Esophagus muscularis mucosa (tissue), 4 donors: Measurements from ENCODE around the gene KRT82.

Experiments
- EP300 ChIP-seq: sonication (generic); formaldehyde crosslinking; IDR thresholded peaks from one replicate; pipeline ENCODE4 v1.6.1; 2017; ENCODE audit warnings: antibody characterized with exemption
- POLR2A ChIP-seq: fragments of 450-650 bp; IDR thresholded peaks from one replicate; pipeline ENCODE4 v1.6.1; 2017; ENCODE audit warnings: antibody characterized with exemption, moderate library complexity, mild to moderate bottlenecking, low read depth
- POLR2AphosphoS5 ChIP-seq, 2 donors: sonication (generic); formaldehyde crosslinking; IDR thresholded peaks; one replicate each; pipeline ENCODE4 v1.6.1; 2017; ENCODE audit warnings: antibody characterized with exemption in 2 of 2
- TF ChIP-seq, protein P1 (sequence below), 3 experiments: fragments of 200-600 bp in 2 of 3; fragments of 450-650 bp in 1 of 3; sonication (generic) in 2 of 3; IDR thresholded peaks; one replicate each; pipeline ENCODE4 v1.5.1; 2017 to 2019; ENCODE audit warnings: antibody characterized with exemption in 3 of 3, mild to moderate bottlenecking in 2 of 3, moderate library complexity in 1 of 3

DNA sequence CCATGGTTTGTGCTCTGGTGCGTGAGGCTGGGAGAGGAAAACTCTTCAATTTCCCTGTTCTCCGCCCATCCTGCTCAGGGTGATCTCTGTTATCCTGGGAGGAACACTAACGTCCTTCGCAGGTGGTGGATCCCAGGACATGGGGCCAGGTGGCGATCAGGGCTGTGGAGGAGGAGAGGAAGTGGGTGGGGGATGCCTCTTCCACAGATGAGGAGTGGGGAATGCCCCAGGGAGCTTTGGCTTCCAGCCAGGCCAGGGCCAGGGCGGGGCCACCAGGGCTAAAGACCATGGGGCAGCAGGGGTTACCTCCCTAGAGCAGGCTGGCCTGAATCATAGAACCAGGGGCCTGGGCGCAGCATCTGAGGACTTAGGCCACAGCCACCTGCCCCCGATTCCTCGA is 31.4 kb upstream of the KRT82 start:
- TF ChIP-seq POLR2A (no peak), EP300 (no peak), POLR2AphosphoS5 (IDR thresholded peaks at IDR 0.05) (no peak)
- TF ChIP-seq, protein P1, sequence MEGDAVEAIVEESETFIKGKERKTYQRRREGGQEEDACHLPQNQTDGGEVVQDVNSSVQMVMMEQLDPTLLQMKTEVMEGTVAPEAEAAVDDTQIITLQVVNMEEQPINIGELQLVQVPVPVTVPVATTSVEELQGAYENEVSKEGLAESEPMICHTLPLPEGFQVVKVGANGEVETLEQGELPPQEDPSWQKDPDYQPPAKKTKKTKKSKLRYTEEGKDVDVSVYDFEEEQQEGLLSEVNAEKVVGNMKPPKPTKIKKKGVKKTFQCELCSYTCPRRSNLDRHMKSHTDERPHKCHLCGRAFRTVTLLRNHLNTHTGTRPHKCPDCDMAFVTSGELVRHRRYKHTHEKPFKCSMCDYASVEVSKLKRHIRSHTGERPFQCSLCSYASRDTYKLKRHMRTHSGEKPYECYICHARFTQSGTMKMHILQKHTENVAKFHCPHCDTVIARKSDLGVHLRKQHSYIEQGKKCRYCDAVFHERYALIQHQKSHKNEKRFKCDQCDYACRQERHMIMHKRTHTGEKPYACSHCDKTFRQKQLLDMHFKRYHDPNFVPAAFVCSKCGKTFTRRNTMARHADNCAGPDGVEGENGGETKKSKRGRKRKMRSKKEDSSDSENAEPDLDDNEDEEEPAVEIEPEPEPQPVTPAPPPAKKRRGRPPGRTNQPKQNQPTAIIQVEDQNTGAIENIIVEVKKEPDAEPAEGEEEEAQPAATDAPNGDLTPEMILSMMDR (IDR thresholded peaks at IDR 0.05): no peak
